ENCODE measurements around the gene XCL1. TPM values are rescaled to one million over a fixed set of nuclear protein-coding genes. Genes with fewer than 3 reads are reported as not detected.
A peak's percentile ranks its signal among the peaks of the same experiment; 100 is the strongest.
"Not testable (repeated sequence)": the region's sequence is repeated elsewhere in the genome, so short reads cannot be mapped to it uniquely, and the experiment has no call there.

XCL1 gene
- total RNA-seq, 1 experiment from 2014 or later = not detected

DNA sequence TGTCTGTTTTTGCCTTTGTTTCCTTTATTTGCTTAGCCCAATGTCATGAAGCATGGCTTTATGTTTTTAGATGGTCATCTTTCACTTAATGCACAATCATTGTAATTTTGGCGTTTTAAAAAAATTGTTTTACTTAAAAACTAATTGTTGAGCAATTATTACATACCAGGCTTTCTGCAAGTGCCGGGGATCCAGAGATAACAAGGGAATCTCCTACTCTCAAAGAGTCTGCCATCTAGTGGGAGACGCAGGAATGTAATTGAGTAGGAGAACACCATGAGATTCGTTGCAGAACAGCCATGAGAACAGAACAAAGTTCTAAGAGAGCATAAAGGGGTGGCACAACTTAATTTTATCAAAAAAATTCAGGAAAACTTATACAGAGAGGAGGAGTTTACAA is 2.2 kb upstream of the XCL1 start:
- in situ Hi-C loops (cut with HindIII; ENCODE audit: low pct_unique_long_range_greater_than_20kb, low sequenced_read_pairs); POLR2A ChIA-PET: not testable (repeated sequence)
- intact Hi-C loops (cut with micrococcal nuclease; ENCODE audit: unreplicated experiment) = loop anchor here (5.0 kb wide), 2 partner anchors 132 to 232 kb away; no protein-coding TSS in a partner anchor

DNA sequence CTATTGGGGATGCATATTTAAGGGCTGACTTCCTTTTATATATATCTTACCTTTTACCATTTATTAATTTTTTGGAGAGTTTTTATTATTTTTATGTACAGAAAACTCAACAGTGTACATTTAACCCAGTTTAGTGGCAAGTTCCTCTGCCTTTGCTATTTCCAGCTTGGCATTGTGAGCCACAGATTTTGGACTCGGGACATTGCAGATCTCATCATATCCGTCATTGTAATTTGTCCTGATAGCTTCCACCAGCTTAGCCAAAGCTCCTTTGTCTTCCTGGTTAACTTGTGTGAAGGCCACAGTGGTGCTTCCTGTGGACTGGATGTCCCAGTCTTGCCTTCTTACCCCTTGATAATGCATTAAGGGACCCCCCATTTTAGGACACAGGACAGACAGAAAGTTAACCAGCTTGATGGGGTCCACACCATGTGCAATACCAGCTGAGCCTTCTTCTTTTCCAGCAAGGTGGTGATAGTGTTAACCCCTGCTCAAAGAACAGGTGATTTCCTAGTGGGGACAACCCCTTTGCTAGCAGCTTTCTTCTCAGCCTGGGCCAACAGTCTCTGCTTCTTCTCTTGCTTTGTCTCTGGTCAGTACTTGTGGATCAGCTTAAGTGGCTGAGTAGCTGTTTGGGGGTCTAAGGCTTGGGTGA is 2.3 kb downstream of the XCL1 start:
- H3K27ac ChIP-seq (ENCODE audit: low read length); ATAC-seq; H3K4me1 ChIP-seq (ENCODE audit: control insufficient read depth, insufficient read depth, low read length); POLR2A ChIA-PET; intact Hi-C loops (cut with micrococcal nuclease; ENCODE audit: unreplicated experiment); CTCF ChIA-PET; DNase-seq (ENCODE audit: low read depth, low spot score); BruUV-seq (replicated peaks); H3K4me3 ChIP-seq (ENCODE audit: low read depth in 2 of 2, low read length in 2 of 2); H3K36me3 ChIP-seq (ENCODE audit: control insufficient read depth, insufficient read depth, low read length); in situ Hi-C loops (cut with HindIII; ENCODE audit: low pct_unique_long_range_greater_than_20kb, low sequenced_read_pairs); H3K27me3 ChIP-seq (ENCODE audit: control insufficient read depth, insufficient read depth, low read length); H3K9me3 ChIP-seq (ENCODE audit: control insufficient read depth, insufficient read depth, low read depth, low read length): not testable (repeated sequence)

More for the DNA sequence above, 2.2 kb upstream of the XCL1 start:
- peak; percentile 84 for ATAC-seq
- H3K4me1 ChIP-seq (ENCODE audit: control insufficient read depth, insufficient read depth, low read length); BruUV-seq (replicated peaks); H3K4me3 ChIP-seq (ENCODE audit: low read depth in 2 of 2, low read length in 2 of 2); H3K27me3 ChIP-seq (ENCODE audit: control insufficient read depth, insufficient read depth, low read length); CTCF ChIA-PET; H3K36me3 ChIP-seq (ENCODE audit: control insufficient read depth, insufficient read depth, low read length); H3K9me3 ChIP-seq (ENCODE audit: control insufficient read depth, insufficient read depth, low read depth, low read length); H3K27ac ChIP-seq (ENCODE audit: low read length); DNase-seq (ENCODE audit: low read depth, low spot score): not testable (repeated sequence)
- TF ChIP-seq, protein P1, sequence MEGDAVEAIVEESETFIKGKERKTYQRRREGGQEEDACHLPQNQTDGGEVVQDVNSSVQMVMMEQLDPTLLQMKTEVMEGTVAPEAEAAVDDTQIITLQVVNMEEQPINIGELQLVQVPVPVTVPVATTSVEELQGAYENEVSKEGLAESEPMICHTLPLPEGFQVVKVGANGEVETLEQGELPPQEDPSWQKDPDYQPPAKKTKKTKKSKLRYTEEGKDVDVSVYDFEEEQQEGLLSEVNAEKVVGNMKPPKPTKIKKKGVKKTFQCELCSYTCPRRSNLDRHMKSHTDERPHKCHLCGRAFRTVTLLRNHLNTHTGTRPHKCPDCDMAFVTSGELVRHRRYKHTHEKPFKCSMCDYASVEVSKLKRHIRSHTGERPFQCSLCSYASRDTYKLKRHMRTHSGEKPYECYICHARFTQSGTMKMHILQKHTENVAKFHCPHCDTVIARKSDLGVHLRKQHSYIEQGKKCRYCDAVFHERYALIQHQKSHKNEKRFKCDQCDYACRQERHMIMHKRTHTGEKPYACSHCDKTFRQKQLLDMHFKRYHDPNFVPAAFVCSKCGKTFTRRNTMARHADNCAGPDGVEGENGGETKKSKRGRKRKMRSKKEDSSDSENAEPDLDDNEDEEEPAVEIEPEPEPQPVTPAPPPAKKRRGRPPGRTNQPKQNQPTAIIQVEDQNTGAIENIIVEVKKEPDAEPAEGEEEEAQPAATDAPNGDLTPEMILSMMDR (IDR thresholded peaks at IDR 0.05) = peak; percentile 66; the same call in 1 of the 2 replicates

DNA sequence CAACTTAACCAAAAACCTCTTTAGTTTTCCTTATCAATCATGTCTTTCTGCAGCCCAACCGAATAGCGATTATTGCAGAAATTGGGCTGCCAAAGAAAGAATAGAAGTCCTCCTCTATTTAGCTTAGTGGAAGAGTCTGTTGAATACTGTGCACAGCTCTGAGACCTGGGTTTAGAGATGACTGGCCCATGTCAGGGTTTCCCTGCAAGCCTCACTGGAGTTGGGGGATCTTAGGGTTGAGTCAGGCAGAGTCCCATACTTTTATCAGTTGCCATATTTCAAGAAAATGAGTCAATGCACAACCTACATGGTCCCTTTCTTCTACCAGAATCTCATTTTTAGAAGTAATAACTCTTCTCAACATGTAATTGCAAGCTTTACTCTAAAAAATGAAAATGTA is 3.9 kb downstream of the XCL1 start:
- POLR2A ChIA-PET; DNase-seq (ENCODE audit: low read depth, low spot score); in situ Hi-C loops (cut with HindIII; ENCODE audit: low pct_unique_long_range_greater_than_20kb, low sequenced_read_pairs); intact Hi-C loops (cut with micrococcal nuclease; ENCODE audit: unreplicated experiment); H3K27me3 ChIP-seq (ENCODE audit: control insufficient read depth, insufficient read depth, low read length); H3K4me3 ChIP-seq (ENCODE audit: low read depth in 2 of 2, low read length in 2 of 2); H3K9me3 ChIP-seq (ENCODE audit: control insufficient read depth, insufficient read depth, low read depth, low read length); H3K36me3 ChIP-seq (ENCODE audit: control insufficient read depth, insufficient read depth, low read length); BruUV-seq (replicated peaks); CTCF ChIA-PET; ATAC-seq; H3K4me1 ChIP-seq (ENCODE audit: control insufficient read depth, insufficient read depth, low read length); H3K27ac ChIP-seq (ENCODE audit: low read length): not testable (repeated sequence)

DNA sequence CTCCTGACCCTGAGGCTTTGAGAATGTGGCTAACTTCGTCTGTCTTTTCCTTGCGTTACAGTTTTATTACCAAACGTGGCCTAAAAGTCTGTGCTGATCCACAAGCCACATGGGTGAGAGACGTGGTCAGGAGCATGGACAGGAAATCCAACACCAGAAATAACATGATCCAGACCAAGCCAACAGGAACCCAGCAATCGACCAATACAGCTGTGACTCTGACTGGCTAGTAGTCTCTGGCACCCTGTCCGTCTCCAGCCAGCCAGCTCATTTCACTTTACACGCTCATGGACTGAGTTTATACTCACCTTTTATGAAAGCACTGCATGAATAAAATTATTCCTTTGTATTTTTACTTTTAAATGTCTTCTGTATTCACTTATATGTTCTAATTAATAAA is 4.6 kb downstream of the XCL1 start:
- H3K36me3 ChIP-seq (ENCODE audit: control insufficient read depth, insufficient read depth, low read length); H3K27ac ChIP-seq (ENCODE audit: low read length); POLR2A ChIA-PET; in situ Hi-C loops (cut with HindIII; ENCODE audit: low pct_unique_long_range_greater_than_20kb, low sequenced_read_pairs); H3K4me1 ChIP-seq (ENCODE audit: control insufficient read depth, insufficient read depth, low read length); H3K9me3 ChIP-seq (ENCODE audit: control insufficient read depth, insufficient read depth, low read depth, low read length); CTCF ChIA-PET; H3K27me3 ChIP-seq (ENCODE audit: control insufficient read depth, insufficient read depth, low read length); intact Hi-C loops (cut with micrococcal nuclease; ENCODE audit: unreplicated experiment); ATAC-seq; DNase-seq (ENCODE audit: low read depth, low spot score); H3K4me3 ChIP-seq (ENCODE audit: low read depth in 2 of 2, low read length in 2 of 2); BruUV-seq (replicated peaks): not testable (repeated sequence)
